HCT116 (cell line): ENCODE measurements around the gene NFIA. TPM values are rescaled to one million over a fixed set of nuclear protein-coding genes. Genes with fewer than 3 reads are reported as not detected.

Experiments used
- ATAC-seq: fragments of 200-7000 bp; cut with Tn5 transposase; 2 replicates; pipeline ENCODE4 v1.9.1; 2020; ENCODE audit warnings: mild to moderate bottlenecking, moderate library complexity
- BruUV-seq: library from RNA; stranded (reverse); fragments of 400-500 nt; replicated peaks from 2 replicates; lab custom pipeline; 2021; lab: Mats Ljungman, UMichigan
- CTCF ChIA-PET: fragments of 300-600 bp; sonication (Branson Sonifier 250); formaldehyde crosslinking; loops from one replicate; lab custom pipeline; 2021; ENCODE audit warnings: antibody characterized with exemption; lab: Charles Lee
- POLR2A ChIA-PET: fragments of 300-600, 350-600 bp; sonication (Branson Sonifier 250); formaldehyde crosslinking; loops from one replicate; lab custom pipeline; 2021; ENCODE audit warnings: antibody characterized with exemption; lab: Charles Lee
- RAD21 ChIA-PET, 2 experiments: fragments of 300-600 bp; sonication (Branson Sonifier 250); formaldehyde crosslinking; loops; one replicate each; lab custom pipeline; 2023; ENCODE audit warnings: low total read pairs in 2 of 2; ENCODE audit not compliant: uncharacterized antibody in 2 of 2, unreplicated experiment in 2 of 2, low non-redundant PET in 1 of 2; lab: Charles Lee
- DNase-seq: peaks from one replicate; pipeline ENCODE4 v3.0.0-alpha.2; 2010; ENCODE audit warnings: low read depth, low spot score
- H2AFZ ChIP-seq: fragments of 200-600 bp; shearing (Covaris generic), sonication (generic); 2 replicates; pipeline ENCODE4 v1.6.1; 2017; ENCODE audit warnings: low read depth, mixed run types, mixed read lengths, antibody characterized with exemption, low read length; ENCODE audit not compliant: poor library complexity, severe bottlenecking
- H3K27ac ChIP-seq: 2 replicates; pipeline ENCODE4 v1.5.1; 2012; ENCODE audit warnings: low read depth, low read length
- H3K27me3 ChIP-seq: fragments of 200-600 bp; sonication (generic); 2 replicates; pipeline ENCODE4 v1.6.1; 2016; ENCODE audit warnings: mixed run types, low read length, mixed read lengths; ENCODE audit not compliant: insufficient read depth
- H3K36me3 ChIP-seq, 2 experiments: fragments of 200-500 bp in 1 of 2; fragments of 200-600 bp in 1 of 2; sonication (Bioruptor generic) in 1 of 2; sonication (generic) in 1 of 2; 2 replicates each; pipeline versions ENCODE4 v1.5.1 to v1.6.1; 2014 to 2016; ENCODE audit warnings: low read length in 2 of 2, inconsistent platforms in 1 of 2, mixed read lengths in 1 of 2, mixed run types in 1 of 2; ENCODE audit not compliant: insufficient read depth in 2 of 2, control insufficient read depth in 1 of 2
- H3K4me1 ChIP-seq, 2 experiments: fragments of 200-600 bp in 1 of 2; sonication (generic) in 1 of 2; 2 replicates each; pipeline versions ENCODE4 v1.5.1 to v1.6.1; 2012 to 2017; ENCODE audit warnings: low read length in 2 of 2, inconsistent platforms in 1 of 2, mild to moderate bottlenecking in 1 of 2, mixed read lengths in 1 of 2, mixed run types in 1 of 2, moderate library complexity in 1 of 2; ENCODE audit not compliant: insufficient read depth in 2 of 2, control insufficient read depth in 1 of 2
- H3K4me2 ChIP-seq: fragments of 200-600 bp; sonication (generic); 2 replicates; pipeline ENCODE4 v1.6.1; 2017; ENCODE audit warnings: mixed run types, low read length, mixed read lengths
- H3K4me3 ChIP-seq, 2 experiments: fragments of 200-600 bp in 1 of 2; sonication (generic) in 1 of 2; replicated peaks in 1 of 2; 2 replicates each; pipeline ENCODE4 v1.5.1; 2011 to 2016; ENCODE audit warnings: low read length in 2 of 2, control low read depth in 1 of 2, low read depth in 1 of 2, mild to moderate bottlenecking in 1 of 2, mixed read lengths in 1 of 2, mixed run types in 1 of 2
- H3K79me2 ChIP-seq: fragments of 200-600 bp; sonication (generic); 2 replicates; pipeline ENCODE4 v1.6.1; 2017; ENCODE audit warnings: mild to moderate bottlenecking, mixed run types, low read length, moderate library complexity, mixed read lengths; ENCODE audit not compliant: insufficient read depth
- H3K9ac ChIP-seq: fragments of 200-600 bp; sonication (generic); 2 replicates; pipeline ENCODE4 v1.6.1; 2016; ENCODE audit warnings: low read length, mixed read lengths
- H3K9me2 ChIP-seq: fragments of 200-600 bp; sonication (generic), shearing (Covaris generic); 2 replicates; pipeline ENCODE4 v1.6.1; 2017; ENCODE audit warnings: mixed run types, mild to moderate bottlenecking, moderate library complexity; ENCODE audit not compliant: insufficient read depth
- H3K9me3 ChIP-seq, 2 experiments: fragments of 200-500 bp in 1 of 2; fragments of 200-600 bp in 1 of 2; sonication (Bioruptor generic) in 1 of 2; sonication (generic) in 1 of 2; 2 replicates each; pipeline ENCODE4 v1.6.1; 2014 to 2017; ENCODE audit warnings: low read length in 2 of 2, mixed read lengths in 2 of 2, inconsistent platforms in 1 of 2, low read depth in 1 of 2, mild to moderate bottlenecking in 1 of 2, mixed run types in 1 of 2, moderate library complexity in 1 of 2; ENCODE audit not compliant: control insufficient read depth in 1 of 2, insufficient read depth in 1 of 2
- H4K20me1 ChIP-seq: fragments of 200-600 bp; sonication (generic), shearing (Covaris generic); 2 replicates; pipeline ENCODE4 v1.6.1; 2017; ENCODE audit warnings: mixed run types, mild to moderate bottlenecking, moderate library complexity; ENCODE audit not compliant: insufficient read depth
- CBX3 ChIP-seq: IDR thresholded peaks from 2 replicates; pipeline ENCODE4 v1.6.1; 2012; ENCODE audit warnings: low read depth
- CEBPB ChIP-seq: IDR thresholded peaks from 2 replicates; pipeline ENCODE4 v1.6.1; 2012; ENCODE audit warnings: low read depth
- EGR1 ChIP-seq: IDR thresholded peaks from 2 replicates; pipeline ENCODE4 v1.6.1; 2012; ENCODE audit warnings: low read depth
- EZH2 ChIP-seq: fragments of 200-600 bp; sonication (generic); IDR thresholded peaks from 2 replicates; pipeline ENCODE4 v1.6.1; 2017; ENCODE audit warnings: antibody characterized with exemption, mixed run types
- EZH2phosphoT487 ChIP-seq: fragments of 200-600 bp; IDR thresholded peaks from 2 replicates; pipeline ENCODE4 v1.6.1; 2018; ENCODE audit warnings: antibody characterized with exemption, borderline replicate concordance
- FOSL1 ChIP-seq: IDR thresholded peaks from 2 replicates; pipeline ENCODE4 v1.6.1; 2012; ENCODE audit warnings: low read depth
- JUND ChIP-seq: IDR thresholded peaks from 2 replicates; pipeline ENCODE4 v1.6.1; 2012
- POLR2A ChIP-seq: IDR thresholded peaks from 2 replicates; pipeline ENCODE4 v1.7.0; 2011; ENCODE audit warnings: borderline replicate concordance; ENCODE audit not compliant: insufficient read depth, insufficient read length; ENCODE audit errors: extremely low read depth
- SIN3A ChIP-seq: IDR thresholded peaks from 2 replicates; pipeline ENCODE4 v1.6.1; 2012; ENCODE audit warnings: low read depth
- SP1 ChIP-seq: IDR thresholded peaks from 2 replicates; pipeline ENCODE4 v1.6.1; 2012; ENCODE audit warnings: low read depth
- SRF ChIP-seq: IDR thresholded peaks from 2 replicates; pipeline ENCODE4 v1.6.1; 2012; ENCODE audit warnings: low read depth
- YY1 ChIP-seq: IDR thresholded peaks from 2 replicates; pipeline ENCODE4 v1.6.1; 2011; ENCODE audit warnings: low read length, low read depth, moderate library complexity, mild to moderate bottlenecking; ENCODE audit not compliant: insufficient replicate concordance; ENCODE audit errors: extremely low read depth
- ZNF274 ChIP-seq: fragments of 200-500 bp; sonication (Bioruptor generic); IDR thresholded peaks from 2 replicates; pipeline ENCODE4 v1.6.1; 2014; ENCODE audit warnings: mild to moderate bottlenecking, low read depth, low read length, inconsistent platforms
- intact Hi-C: fragments of 100-400 bp; cut with micrococcal nuclease; formaldehyde crosslinking; loops from 2 replicates; pipeline ENCODE4 v1.10.0; 2022
- total RNA-seq: library from RNA; stranded (reverse); gene quantifications from one replicate; pipeline ENCODE4 v1.2.1, GENCODE V29; 2021; ENCODE audit not compliant: unreplicated experiment
- TF ChIP-seq, protein P1 (sequence below): IDR thresholded peaks from 2 replicates; pipeline ENCODE4 v1.6.1; 2012
- TF ChIP-seq, protein P2 (sequence below): IDR thresholded peaks from 2 replicates; pipeline ENCODE4 v1.6.1; 2011; ENCODE audit warnings: mild to moderate bottlenecking, low read length, moderate library complexity; ENCODE audit not compliant: insufficient replicate concordance; ENCODE audit errors: extremely low read depth

Gene NFIA
- total RNA-seq, 1 experiment from 2014 or later, result 17.2 TPM

DNA sequence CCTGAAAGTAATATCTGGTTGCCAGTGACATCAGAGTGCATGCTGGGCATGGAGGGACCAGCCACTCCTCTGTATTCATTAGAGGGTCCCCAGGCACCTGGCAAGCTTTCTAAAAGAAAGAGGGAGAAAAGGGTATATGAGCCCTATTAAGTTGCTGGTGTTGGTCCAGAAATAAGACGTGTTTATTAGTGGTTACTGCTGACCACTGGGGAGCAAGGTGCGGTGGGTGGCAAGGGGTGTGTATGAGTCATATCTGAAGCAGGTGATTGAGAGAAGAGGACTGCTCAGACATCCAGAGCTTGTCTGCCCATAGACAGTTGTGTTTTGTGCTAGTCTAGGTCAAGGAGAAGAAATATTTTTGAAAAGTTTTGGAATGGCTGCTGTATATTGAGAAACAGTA lies 344.5 kb downstream of the NFIA start:
- ChIA-PET RAD21 (no interaction called here), POLR2A (no interaction called here), CTCF (no interaction called here)
- H3K9me3 ChIP-seq, result no peaks in the 10 kb centered on the region
- no peak overlapping the region for H3K27ac ChIP-seq
- H3K9ac ChIP-seq, result no peak overlapping the region
- H4K20me1 ChIP-seq, result no peaks in the 10 kb centered on the region
- no peaks in the 10 kb centered on the region for H3K79me2 ChIP-seq
- ATAC-seq (no peak), DNase-seq (no peak)
- H3K27me3 ChIP-seq, result no peaks in the 10 kb centered on the region
- no TSS peak for BruUV-seq
- no peaks in the 10 kb centered on the region for H3K36me3 ChIP-seq
- H3K4me1 ChIP-seq, result peaks cover 3 to 6% of the 10 kb centered on the region in 2 experiments; a peak in 2 of 4 replicates
- H3K4me2 ChIP-seq, result no peak overlapping the region
- H2AFZ ChIP-seq, result no peak overlapping the region
- TF ChIP-seq POLR2A (no peak), SRF (no peak), SP1 (no peak), EGR1 (no peak), EZH2 (no peak), CBX3 (no peak), CEBPB (no peak)
- intact Hi-C loops, result no loop called here
- H3K4me3 ChIP-seq, result no peak overlapping the region
- no peaks in the 10 kb centered on the region for H3K9me2 ChIP-seq

DNA sequence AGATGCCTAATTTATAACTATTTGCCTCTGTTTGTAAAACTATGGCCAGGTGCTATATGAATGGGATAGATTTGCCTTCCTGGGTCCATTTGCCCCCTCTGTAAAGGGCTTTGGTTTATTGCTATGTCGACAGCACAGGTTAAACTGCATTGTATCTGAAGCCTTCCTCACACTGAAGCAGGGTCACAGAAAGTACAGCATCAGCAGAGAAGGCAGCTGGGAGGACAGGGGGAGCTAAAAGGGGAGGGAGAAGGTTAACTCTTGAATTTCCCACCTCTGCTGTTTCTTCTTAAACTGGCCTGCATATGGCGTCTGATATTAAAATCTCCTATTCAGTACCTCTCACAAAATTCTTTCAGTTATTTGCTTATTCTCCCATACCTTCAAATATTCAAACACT lies 345.1 kb downstream of the NFIA start:
- CTCF ChIA-PET, result no interaction called here
- no peak for ATAC-seq
- no TSS peak for BruUV-seq

More for the DNA sequence above, 345.1 kb downstream of the NFIA start:
- Histone ChIP-seq H3K4me1 (peaks cover 3 to 6% of the 10 kb centered on the region in 2 experiments; a peak in 2 of 4 replicates), H3K9me2 (no peaks in the 10 kb centered on the region), H3K9ac (no peak overlapping the region), H3K4me3 (no peak overlapping the region), H3K79me2 (no peaks in the 10 kb centered on the region)
- TF ChIP-seq EZH2phosphoT487 (no peak), JUND (no peak), EGR1 (no peak), CEBPB (no peak), SIN3A (no peak), EZH2 (no peak), FOSL1 (no peak), ZNF274 (no peak), YY1 (no peak), POLR2A (no peak), SRF (no peak)
- TF ChIP-seq, protein P1, sequence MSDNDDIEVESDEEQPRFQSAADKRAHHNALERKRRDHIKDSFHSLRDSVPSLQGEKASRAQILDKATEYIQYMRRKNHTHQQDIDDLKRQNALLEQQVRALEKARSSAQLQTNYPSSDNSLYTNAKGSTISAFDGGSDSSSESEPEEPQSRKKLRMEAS, result no peak
- TF ChIP-seq, protein P2, sequence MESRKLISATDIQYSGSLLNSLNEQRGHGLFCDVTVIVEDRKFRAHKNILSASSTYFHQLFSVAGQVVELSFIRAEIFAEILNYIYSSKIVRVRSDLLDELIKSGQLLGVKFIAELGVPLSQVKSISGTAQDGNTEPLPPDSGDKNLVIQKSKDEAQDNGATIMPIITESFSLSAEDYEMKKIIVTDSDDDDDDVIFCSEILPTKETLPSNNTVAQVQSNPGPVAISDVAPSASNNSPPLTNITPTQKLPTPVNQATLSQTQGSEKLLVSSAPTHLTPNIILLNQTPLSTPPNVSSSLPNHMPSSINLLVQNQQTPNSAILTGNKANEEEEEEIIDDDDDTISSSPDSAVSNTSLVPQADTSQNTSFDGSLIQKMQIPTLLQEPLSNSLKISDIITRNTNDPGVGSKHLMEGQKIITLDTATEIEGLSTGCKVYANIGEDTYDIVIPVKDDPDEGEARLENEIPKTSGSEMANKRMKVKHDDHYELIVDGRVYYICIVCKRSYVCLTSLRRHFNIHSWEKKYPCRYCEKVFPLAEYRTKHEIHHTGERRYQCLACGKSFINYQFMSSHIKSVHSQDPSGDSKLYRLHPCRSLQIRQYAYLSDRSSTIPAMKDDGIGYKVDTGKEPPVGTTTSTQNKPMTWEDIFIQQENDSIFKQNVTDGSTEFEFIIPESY, result no peak
- TF ChIP-seq, all 23 proteins: peak for 0
- Histone ChIP-seq H3K4me2 (no peak overlapping the region), H3K27ac (no peak overlapping the region), H3K9me3 (no peaks in the 10 kb centered on the region), H4K20me1 (no peaks in the 10 kb centered on the region), H2AFZ (no peak overlapping the region), H3K27me3 (no peaks in the 10 kb centered on the region), H3K36me3 (no peaks in the 10 kb centered on the region)
- intact Hi-C loops, result no loop called here
- no peak for DNase-seq
- ChIA-PET POLR2A (no interaction called here), RAD21 (no interaction called here)
